GM23338 (cell line): ENCODE results near the gene APOM. TPM values are rescaled to one million over a fixed set of nuclear protein-coding genes. Genes with fewer than 3 reads are reported as not detected.

Experiments
- ATAC-seq: fragments of 200-7000 bp; cut with Tn5 transposase; 3 replicates; pipeline ENCODE4 v1.9.1; 2020
- DNase-seq: peaks from one replicate; pipeline ENCODE4 v3.0.0-alpha.2; 2015; ENCODE audit warnings: low spot score
- H2AFZ ChIP-seq: fragments of 200-600 bp; sonication (generic); 2 replicates; pipeline ENCODE4 v1.8.0; 2016; ENCODE audit warnings: antibody characterized with exemption, mild to moderate bottlenecking, moderate library complexity
- H3F3A ChIP-seq: fragments of 200-600 bp; sonication (generic); replicated peaks from 2 replicates; pipeline ENCODE4 v1.8.0; 2017; ENCODE audit warnings: antibody characterized with exemption, mixed run types, low read depth
- H3K27ac ChIP-seq: fragments of 200-600 bp; sonication (generic); 2 replicates; pipeline ENCODE4 v1.6.1; 2016; ENCODE audit warnings: low read depth
- H3K27me3 ChIP-seq: fragments of 200-600 bp; sonication (generic); 2 replicates; pipeline ENCODE4 v1.8.0; 2016; ENCODE audit warnings: mild to moderate bottlenecking, mixed run types, moderate library complexity; ENCODE audit not compliant: insufficient read depth
- H3K36me3 ChIP-seq: fragments of 200-600 bp; sonication (generic); 2 replicates; pipeline ENCODE4 v1.8.0; 2016; ENCODE audit warnings: mild to moderate bottlenecking; ENCODE audit not compliant: insufficient read depth
- H3K4me1 ChIP-seq: fragments of 200-600 bp; sonication (generic); 2 replicates; pipeline ENCODE4 v1.8.0; 2016; ENCODE audit warnings: mild to moderate bottlenecking, moderate library complexity; ENCODE audit not compliant: insufficient read depth
- H3K4me2 ChIP-seq: fragments of 200-600 bp; sonication (generic); 2 replicates; pipeline ENCODE4 v1.7.1; 2017; ENCODE audit warnings: mixed run types
- H3K4me3 ChIP-seq: fragments of 200-600 bp; sonication (generic); 2 replicates; pipeline ENCODE4 v1.6.1; 2016; ENCODE audit warnings: mixed run types
- H3K79me2 ChIP-seq: fragments of 200-600 bp; sonication (generic); replicated peaks from 2 replicates; pipeline ENCODE4 v1.8.0; 2017; ENCODE audit warnings: mild to moderate bottlenecking; ENCODE audit not compliant: insufficient read depth
- H3K9me2 ChIP-seq: fragments of 200-600 bp; sonication (generic); 2 replicates; pipeline ENCODE4 v1.8.0; 2017; ENCODE audit not compliant: insufficient read depth
- H4K20me1 ChIP-seq: fragments of 200-600 bp; sonication (generic); replicated peaks from 2 replicates; pipeline ENCODE4 v1.8.0; 2017; ENCODE audit warnings: mild to moderate bottlenecking; ENCODE audit not compliant: insufficient read depth
- H3K27ac Mint-ChIP-seq: 2 replicates; pipeline ENCODE4 v1.8.0; 2020; ENCODE audit warnings: inconsistent platforms, mild to moderate bottlenecking, moderate library complexity, mixed read lengths
- H3K27me3 Mint-ChIP-seq: 3 replicates; pipeline ENCODE4 v1.8.0; 2022; ENCODE audit warnings: low read depth, mild to moderate bottlenecking, moderate library complexity, mixed read lengths, inconsistent platforms; ENCODE audit not compliant: insufficient read depth, poor library complexity
- H3K36me3 Mint-ChIP-seq: 3 replicates; pipeline ENCODE4 v1.8.0; 2021; ENCODE audit warnings: low read depth, mild to moderate bottlenecking, inconsistent platforms, moderate library complexity, mixed read lengths
- H3K4me1 Mint-ChIP-seq: 3 replicates; pipeline ENCODE4 v1.8.0; 2020; ENCODE audit warnings: mild to moderate bottlenecking, inconsistent platforms, mixed read lengths
- H3K4me3 Mint-ChIP-seq: 3 replicates; pipeline ENCODE4 v1.8.0; 2021; ENCODE audit warnings: moderate library complexity, mild to moderate bottlenecking, inconsistent platforms, mixed read lengths
- H3K9me3 Mint-ChIP-seq: 3 replicates; pipeline ENCODE4 v1.8.0; 2020; ENCODE audit warnings: moderate library complexity, mild to moderate bottlenecking, inconsistent platforms, mixed read lengths
- EZH2phosphoT487 ChIP-seq: fragments of 200-600 bp; sonication (generic); IDR thresholded peaks from one replicate; pipeline ENCODE4 v1.8.1; 2018; ENCODE audit warnings: antibody characterized with exemption; ENCODE audit not compliant: unreplicated experiment
- JUNB ChIP-seq: IDR thresholded peaks from one replicate; pipeline ENCODE4 v1.6.1; 2016; ENCODE audit warnings: antibody characterized with exemption; ENCODE audit not compliant: unreplicated experiment
- NANOG ChIP-seq: IDR thresholded peaks from 2 replicates; pipeline ENCODE4 v1.6.1; 2016; ENCODE audit warnings: antibody characterized with exemption, borderline replicate concordance
- POLR2AphosphoS5 ChIP-seq: IDR thresholded peaks from 2 replicates; pipeline ENCODE4 v1.6.1; 2016; ENCODE audit warnings: antibody characterized with exemption, low read depth
- ZNF114 ChIP-seq: fragments of 250-450 bp; sonication (Bioruptor Pico); IDR thresholded peaks from 2 replicates; pipeline ENCODE4 v1.5.0; 2020; ENCODE audit warnings: mild to moderate bottlenecking, moderate library complexity
- polyA plus RNA-seq: library from polyadenylated mRNA; unstranded; fragments of >200 nt; fragmentation: Nextera tagmentation; extraction: Ambion mirVana; gene quantifications from 2 replicates; pipeline ENCODE4 v1.2.1, GENCODE V29; 2016
- total RNA-seq: library from RNA; depleted of rRNA; stranded (reverse); fragments of >200 nt; shearing (Covaris generic); gene quantifications from 2 replicates; pipeline ENCODE4 v1.2.3, GENCODE V29; 2014
- TF ChIP-seq, protein P1 (sequence below): fragments of 250-450 bp; sonication (Bioruptor Pico); IDR thresholded peaks from 2 replicates; pipeline ENCODE4 v1.5.0; 2020; ENCODE audit warnings: mild to moderate bottlenecking, moderate library complexity
- TF ChIP-seq, protein P2 (sequence below): IDR thresholded peaks from 2 replicates; pipeline ENCODE4 v1.6.1; 2016; ENCODE audit warnings: antibody characterized with exemption

APOM gene
- total and polyA plus RNA-seq, 2 experiments from 2014 or later: 1.2 to 10.7 TPM

DNA sequence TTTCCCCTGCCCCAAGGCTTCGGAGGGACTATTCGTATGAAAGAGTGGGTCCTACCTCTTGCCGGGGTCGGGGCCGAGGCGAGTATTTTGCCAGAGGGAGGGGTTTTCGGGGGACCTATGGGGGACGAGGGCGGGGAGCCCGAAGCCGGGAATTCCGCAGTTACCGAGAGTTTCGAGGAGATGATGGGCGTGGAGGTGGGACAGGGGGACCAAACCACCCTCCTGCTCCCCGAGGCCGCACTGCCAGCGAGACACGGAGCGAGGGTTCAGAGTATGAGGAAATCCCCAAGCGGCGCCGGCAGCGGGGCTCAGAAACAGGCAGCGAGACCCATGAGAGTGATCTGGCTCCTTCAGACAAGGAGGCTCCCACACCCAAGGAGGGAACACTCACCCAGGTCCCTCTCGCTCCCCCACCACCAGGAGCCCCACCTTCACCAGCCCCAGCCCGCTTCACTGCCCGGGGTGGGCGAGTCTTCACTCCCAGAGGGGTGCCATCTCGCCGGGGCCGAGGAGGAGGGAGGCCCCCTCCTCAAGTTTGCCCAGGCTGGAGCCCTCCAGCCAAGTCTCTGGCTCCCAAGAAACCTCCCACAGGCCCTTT, 23.9 kb upstream of the APOM start (continued):
- TF ChIP-seq NANOG (no peak), POLR2AphosphoS5 (no peak)
- TF ChIP-seq, protein P1, sequence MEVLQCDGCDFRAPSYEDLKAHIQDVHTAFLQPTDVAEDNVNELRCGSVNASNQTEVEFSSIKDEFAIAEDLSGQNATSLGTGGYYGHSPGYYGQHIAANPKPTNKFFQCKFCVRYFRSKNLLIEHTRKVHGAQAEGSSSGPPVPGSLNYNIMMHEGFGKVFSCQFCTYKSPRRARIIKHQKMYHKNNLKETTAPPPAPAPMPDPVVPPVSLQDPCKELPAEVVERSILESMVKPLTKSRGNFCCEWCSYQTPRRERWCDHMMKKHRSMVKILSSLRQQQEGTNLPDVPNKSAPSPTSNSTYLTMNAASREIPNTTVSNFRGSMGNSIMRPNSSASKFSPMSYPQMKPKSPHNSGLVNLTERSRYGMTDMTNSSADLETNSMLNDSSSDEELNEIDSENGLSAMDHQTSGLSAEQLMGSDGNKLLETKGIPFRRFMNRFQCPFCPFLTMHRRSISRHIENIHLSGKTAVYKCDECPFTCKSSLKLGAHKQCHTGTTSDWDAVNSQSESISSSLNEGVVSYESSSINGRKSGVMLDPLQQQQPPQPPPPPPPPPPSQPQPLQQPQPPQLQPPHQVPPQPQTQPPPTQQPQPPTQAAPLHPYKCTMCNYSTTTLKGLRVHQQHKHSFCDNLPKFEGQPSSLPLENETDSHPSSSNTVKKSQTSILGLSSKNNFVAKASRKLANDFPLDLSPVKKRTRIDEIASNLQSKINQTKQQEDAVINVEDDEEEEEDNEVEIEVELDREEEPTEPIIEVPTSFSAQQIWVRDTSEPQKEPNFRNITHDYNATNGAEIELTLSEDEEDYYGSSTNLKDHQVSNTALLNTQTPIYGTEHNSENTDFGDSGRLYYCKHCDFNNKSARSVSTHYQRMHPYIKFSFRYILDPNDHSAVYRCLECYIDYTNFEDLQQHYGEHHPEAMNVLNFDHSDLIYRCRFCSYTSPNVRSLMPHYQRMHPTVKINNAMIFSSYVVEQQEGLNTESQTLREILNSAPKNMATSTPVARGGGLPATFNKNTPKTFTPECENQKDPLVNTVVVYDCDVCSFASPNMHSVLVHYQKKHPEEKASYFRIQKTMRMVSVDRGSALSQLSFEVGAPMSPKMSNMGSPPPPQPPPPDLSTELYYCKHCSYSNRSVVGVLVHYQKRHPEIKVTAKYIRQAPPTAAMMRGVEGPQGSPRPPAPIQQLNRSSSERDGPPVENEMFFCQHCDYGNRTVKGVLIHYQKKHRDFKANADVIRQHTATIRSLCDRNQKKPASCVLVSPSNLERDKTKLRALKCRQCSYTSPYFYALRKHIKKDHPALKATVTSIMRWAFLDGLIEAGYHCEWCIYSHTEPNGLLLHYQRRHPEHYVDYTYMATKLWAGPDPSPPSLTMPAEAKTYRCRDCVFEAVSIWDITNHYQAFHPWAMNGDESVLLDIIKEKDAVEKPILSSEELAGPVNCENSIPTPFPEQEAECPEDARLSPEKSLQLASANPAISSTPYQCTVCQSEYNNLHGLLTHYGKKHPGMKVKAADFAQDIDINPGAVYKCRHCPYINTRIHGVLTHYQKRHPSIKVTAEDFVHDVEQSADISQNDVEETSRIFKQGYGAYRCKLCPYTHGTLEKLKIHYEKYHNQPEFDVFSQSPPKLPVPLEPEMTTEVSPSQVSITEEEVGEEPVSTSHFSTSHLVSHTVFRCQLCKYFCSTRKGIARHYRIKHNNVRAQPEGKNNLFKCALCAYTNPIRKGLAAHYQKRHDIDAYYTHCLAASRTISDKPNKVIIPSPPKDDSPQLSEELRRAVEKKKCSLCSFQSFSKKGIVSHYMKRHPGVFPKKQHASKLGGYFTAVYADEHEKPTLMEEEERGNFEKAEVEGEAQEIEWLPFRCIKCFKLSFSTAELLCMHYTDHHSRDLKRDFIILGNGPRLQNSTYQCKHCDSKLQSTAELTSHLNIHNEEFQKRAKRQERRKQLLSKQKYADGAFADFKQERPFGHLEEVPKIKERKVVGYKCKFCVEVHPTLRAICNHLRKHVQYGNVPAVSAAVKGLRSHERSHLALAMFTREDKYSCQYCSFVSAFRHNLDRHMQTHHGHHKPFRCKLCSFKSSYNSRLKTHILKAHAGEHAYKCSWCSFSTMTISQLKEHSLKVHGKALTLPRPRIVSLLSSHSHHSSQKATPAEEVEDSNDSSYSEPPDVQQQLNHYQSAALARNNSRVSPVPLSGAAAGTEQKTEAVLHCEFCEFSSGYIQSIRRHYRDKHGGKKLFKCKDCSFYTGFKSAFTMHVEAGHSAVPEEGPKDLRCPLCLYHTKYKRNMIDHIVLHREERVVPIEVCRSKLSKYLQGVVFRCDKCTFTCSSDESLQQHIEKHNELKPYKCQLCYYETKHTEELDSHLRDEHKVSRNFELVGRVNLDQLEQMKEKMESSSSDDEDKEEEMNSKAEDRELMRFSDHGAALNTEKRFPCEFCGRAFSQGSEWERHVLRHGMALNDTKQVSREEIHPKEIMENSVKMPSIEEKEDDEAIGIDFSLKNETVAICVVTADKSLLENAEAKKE (CRISPR knock-in tag): no peak

DNA sequence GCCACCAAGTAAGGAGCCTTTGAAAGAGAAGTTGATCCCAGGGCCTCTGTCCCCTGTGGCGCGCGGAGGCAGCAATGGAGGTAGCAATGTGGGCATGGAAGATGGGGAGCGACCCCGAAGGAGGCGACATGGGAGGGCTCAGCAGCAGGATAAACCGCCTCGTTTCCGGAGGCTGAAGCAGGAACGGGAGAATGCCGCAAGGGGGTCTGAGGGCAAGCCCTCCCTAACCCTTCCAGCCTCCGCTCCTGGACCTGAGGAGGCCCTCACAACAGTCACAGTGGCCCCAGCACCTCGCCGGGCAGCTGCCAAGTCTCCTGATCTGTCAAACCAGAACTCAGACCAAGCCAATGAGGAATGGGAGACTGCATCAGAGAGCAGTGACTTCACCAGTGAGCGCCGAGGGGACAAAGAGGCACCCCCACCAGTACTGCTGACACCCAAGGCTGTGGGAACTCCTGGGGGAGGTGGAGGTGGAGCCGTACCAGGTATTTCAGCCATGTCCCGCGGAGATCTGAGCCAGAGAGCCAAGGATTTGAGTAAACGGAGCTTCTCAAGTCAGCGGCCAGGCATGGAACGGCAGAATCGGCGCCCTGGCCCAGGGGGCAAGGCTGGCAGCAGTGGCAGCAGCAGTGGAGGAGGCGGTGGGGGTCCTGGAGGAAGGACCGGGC, 23.3 kb upstream of the APOM start:
- Mint-ChIP-seq H3K27ac (no peak overlapping the region), H3K4me1 (no peaks in the 10 kb centered on the region), H3K4me3 (no peak overlapping the region; the same call in 2 of the 3 replicates), H3K9me3 (no peaks in the 10 kb centered on the region; the same call in 2 of the 3 replicates), H3K27me3 (peaks cover 4% of the 10 kb centered on the region), H3K36me3 (peaks cover 99% of the 10 kb centered on the region)
- DNase-seq: no peak
- no peak overlapping the region for H3K4me2 ChIP-seq
- H3K4me1 ChIP-seq: no peaks in the 10 kb centered on the region
- no peak overlapping the region for H2AFZ ChIP-seq
- peak overlapping the region; percentile 66; the same call in 1 of the 2 replicates for H3K27ac ChIP-seq
- no peak for ATAC-seq
- peaks cover 78% of the 10 kb centered on the region for H3K36me3 ChIP-seq
- no peak overlapping the region for H3K4me3 ChIP-seq
- H4K20me1 ChIP-seq: peaks cover 46% of the 10 kb centered on the region
- peaks cover 26% of the 10 kb centered on the region for H3K79me2 ChIP-seq
- peaks cover 73% of the 10 kb centered on the region for H3F3A ChIP-seq
- TF ChIP-seq, protein P2, sequence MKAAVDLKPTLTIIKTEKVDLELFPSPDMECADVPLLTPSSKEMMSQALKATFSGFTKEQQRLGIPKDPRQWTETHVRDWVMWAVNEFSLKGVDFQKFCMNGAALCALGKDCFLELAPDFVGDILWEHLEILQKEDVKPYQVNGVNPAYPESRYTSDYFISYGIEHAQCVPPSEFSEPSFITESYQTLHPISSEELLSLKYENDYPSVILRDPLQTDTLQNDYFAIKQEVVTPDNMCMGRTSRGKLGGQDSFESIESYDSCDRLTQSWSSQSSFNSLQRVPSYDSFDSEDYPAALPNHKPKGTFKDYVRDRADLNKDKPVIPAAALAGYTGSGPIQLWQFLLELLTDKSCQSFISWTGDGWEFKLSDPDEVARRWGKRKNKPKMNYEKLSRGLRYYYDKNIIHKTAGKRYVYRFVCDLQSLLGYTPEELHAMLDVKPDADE: no peak
- TF ChIP-seq ZNF114 (no peak), EZH2phosphoT487 (no peak), JUNB (no peak), POLR2AphosphoS5 (peak; percentile 48; the same call in 1 of the 2 replicates)
- H3K9me2 ChIP-seq: no peaks in the 10 kb centered on the region
- H3K27me3 ChIP-seq: no peaks in the 10 kb centered on the region
